ENCODE data around the gene BTBD18.

The BTBD18 gene

GRCh38 chr11:57751676-57752253 lies at the start of gene BTBD18:
TSS of gene BTBD18 (minus strand) at chr11:57751819. CDS start at chr11:57751188, 631 bp downstream.
- DNase-seq (ENCODE audit: low read depth), result no peak

GRCh38 chr11:57801183-57801485 lies 49.5 kb upstream of the BTBD18 start:
- no peak for TF ChIP-seq CTCF (conservative IDR thresholded peaks at IDR 0.05; ENCODE audit: low read depth, low read length)
- no peak for DNase-seq (ENCODE audit: low read depth)
- H3K4me3 ChIP-seq (ENCODE audit: low read length), result no peak overlapping the region

More at GRCh38 chr11:57751676-57752253, at the start of gene BTBD18:
- peak; percentile 62 for TF ChIP-seq CTCF (conservative IDR thresholded peaks at IDR 0.05; ENCODE audit: low read depth, low read length)
- H3K4me3 ChIP-seq (ENCODE audit: low read length), result no peak within 1 kb of the TSS

GRCh38 chr11:57800444-57801182 lies 49.0 kb upstream of the BTBD18 start:
- TF ChIP-seq CTCF (conservative IDR thresholded peaks at IDR 0.05; ENCODE audit: low read depth, low read length), result peak; percentile 82
- no peak overlapping the region for H3K4me3 ChIP-seq (ENCODE audit: low read length)
- no peak for DNase-seq (ENCODE audit: low read depth)

GRCh38 chr11:57798905-57799559 lies 47.4 kb upstream of the BTBD18 start:
- H3K4me3 ChIP-seq (ENCODE audit: low read length), result no peak overlapping the region
- TF ChIP-seq CTCF (conservative IDR thresholded peaks at IDR 0.05; ENCODE audit: low read depth, low read length), result no peak
- no peak for DNase-seq (ENCODE audit: low read depth)

GRCh38 chr11:57793351-57794115 lies 41.9 kb upstream of the BTBD18 start:
- H3K4me3 ChIP-seq (ENCODE audit: low read length), result no peak overlapping the region
- no peak for TF ChIP-seq CTCF (conservative IDR thresholded peaks at IDR 0.05; ENCODE audit: low read depth, low read length)
- no peak for DNase-seq (ENCODE audit: low read depth)

- H3K4me3 ChIP-seq (ENCODE audit: low read length), result no peak overlapping the region
- no peak for DNase-seq (ENCODE audit: low read depth)
- no peak for TF ChIP-seq CTCF (conservative IDR thresholded peaks at IDR 0.05; ENCODE audit: low read depth, low read length)
Observed at GRCh38 chr11:57792870-57793269, 41.3 kb upstream of the BTBD18 start.

All from retinal pigment epithelial cell (primary cell).